SK-N-SH (cell line): ENCODE data around the gene ULK1. TPM values are rescaled to one million over a fixed set of nuclear protein-coding genes. Genes with fewer than 3 reads are reported as not detected.

Experiments
- CTCF ChIA-PET: fragments of 300-600, 350-600 bp; formaldehyde crosslinking; extraction: SDS; loops from one replicate; lab custom pipeline; 2021; lab: Yijun Ruan, JAX
- POLR2A ChIA-PET: fragments of 350-600 bp; sonication (Branson Sonifier 250); formaldehyde crosslinking; extraction: SDS; loops from one replicate; lab custom pipeline; 2020; ENCODE audit warnings: antibody characterized with exemption, inconsistent platforms; lab: Yijun Ruan, JAX
- DNase-seq: peaks from one replicate; pipeline ENCODE4 v3.0.0; 2012
- H2AFZ ChIP-seq: fragments of 200-600 bp; sonication (generic); 2 replicates; pipeline ENCODE4 v1.8.1; 2016; ENCODE audit warnings: antibody characterized with exemption, mild to moderate bottlenecking, low read depth
- H3F3A ChIP-seq: fragments of 200-600 bp; sonication (generic); replicated peaks from 2 replicates; pipeline ENCODE3; 2016; ENCODE audit warnings: antibody characterized with exemption, mild to moderate bottlenecking; ENCODE audit not compliant: insufficient read depth
- H3K27ac ChIP-seq, 2 experiments: fragments of 200-500 bp in 1 of 2; fragments of 200-600 bp in 1 of 2; sonication (Bioruptor generic) in 1 of 2; sonication (generic), shearing (Covaris generic) in 1 of 2; 2 replicates each; pipeline versions ENCODE4 v1.5.1 to v1.6.1; 2014 to 2016; ENCODE audit warnings: low read depth in 2 of 2, inconsistent platforms in 1 of 2, low read length in 1 of 2, mild to moderate bottlenecking in 1 of 2, mixed read lengths in 1 of 2
- H3K27me3 ChIP-seq: fragments of 200-600 bp; sonication (generic), shearing (Covaris generic); 2 replicates; pipeline ENCODE4 v1.6.1; 2016; ENCODE audit warnings: mixed run types; ENCODE audit not compliant: insufficient read depth
- H3K36me3 ChIP-seq, 2 experiments: fragments of 200-500 bp in 1 of 2; fragments of 200-600 bp in 1 of 2; sonication (Bioruptor generic) in 1 of 2; sonication (generic) in 1 of 2; replicated peaks in 1 of 2; 2 replicates each; pipeline versions ENCODE3 to v1.5.1; 2014 to 2016; ENCODE audit warnings: low read length in 1 of 2, mild to moderate bottlenecking in 1 of 2; ENCODE audit not compliant: insufficient read depth in 2 of 2, control insufficient read depth in 1 of 2
- H3K4me1 ChIP-seq, 2 experiments: fragments of 200-500 bp in 1 of 2; fragments of 200-600 bp in 1 of 2; sonication (Bioruptor generic) in 1 of 2; sonication (generic), shearing (Covaris generic) in 1 of 2; 2 replicates each; pipeline versions ENCODE4 v1.5.1 to v1.6.1; 2014 to 2016; ENCODE audit warnings: low read depth in 1 of 2, low read length in 1 of 2, mixed run types in 1 of 2; ENCODE audit not compliant: insufficient read depth in 2 of 2, control insufficient read depth in 1 of 2
- H3K4me2 ChIP-seq: fragments of 200-600 bp; sonication (generic), shearing (Covaris generic); 2 replicates; pipeline ENCODE4 v1.6.1; 2017; ENCODE audit warnings: mixed run types
- H3K4me3 ChIP-seq, 2 experiments: fragments of 200-500 bp in 1 of 2; fragments of 200-600 bp in 1 of 2; sonication (Bioruptor generic) in 1 of 2; sonication (generic), shearing (Covaris generic) in 1 of 2; 2 replicates each; pipeline versions ENCODE4 v1.5.1 to v1.8.1; 2014 to 2016; ENCODE audit warnings: low read depth in 2 of 2, inconsistent platforms in 1 of 2, low read length in 1 of 2, mild to moderate bottlenecking in 1 of 2, mixed read lengths in 1 of 2, moderate library complexity in 1 of 2
- H3K79me2 ChIP-seq: fragments of 200-600 bp; sonication (generic); 2 replicates; pipeline ENCODE4 v1.8.1; 2017; ENCODE audit warnings: mild to moderate bottlenecking; ENCODE audit not compliant: insufficient read depth
- H3K9ac ChIP-seq: fragments of 200-600 bp; sonication (generic); 2 replicates; pipeline ENCODE4 v1.6.1; 2017; ENCODE audit warnings: mixed run types
- H3K9me2 ChIP-seq: fragments of 200-600 bp; sonication (generic); 2 replicates; pipeline ENCODE4 v1.6.1; 2017; ENCODE audit warnings: mixed run types
- H3K9me3 ChIP-seq: fragments of 200-600 bp; sonication (generic); 2 replicates; pipeline ENCODE4 v1.6.1; 2017; ENCODE audit warnings: mixed run types, mild to moderate bottlenecking, moderate library complexity
- H4K20me1 ChIP-seq: fragments of 200-600 bp; sonication (generic); 2 replicates; pipeline ENCODE4 v1.6.1; 2017; ENCODE audit warnings: mild to moderate bottlenecking, mixed run types; ENCODE audit not compliant: insufficient read depth
- CHD2 ChIP-seq: fragments of 150-350 bp; IDR thresholded peaks from 2 replicates; pipeline ENCODE4 v1.6.1; 2018; ENCODE audit warnings: low read length; ENCODE audit not compliant: partially characterized antibody
- CTCF ChIP-seq: fragments of 200-600 bp; sonication (generic); IDR thresholded peaks from 2 replicates; pipeline ENCODE4 v1.6.1; 2017; ENCODE audit warnings: antibody characterized with exemption, mild to moderate bottlenecking, moderate library complexity
- EP300 ChIP-seq, 2 experiments: IDR thresholded peaks; 2 replicates each; pipeline versions ENCODE4 v1.4.0 to v1.6.1; 2012; ENCODE audit warnings: borderline replicate concordance in 1 of 2, low read depth in 1 of 2, low read length in 1 of 2
- EZH2phosphoT487 ChIP-seq: fragments of 200-600 bp; sonication (generic); IDR thresholded peaks from 2 replicates; pipeline ENCODE4 v1.6.1; 2017; ENCODE audit warnings: low read depth, mixed run types, mild to moderate bottlenecking, antibody characterized with exemption, moderate library complexity, borderline replicate concordance
- FOSL2 ChIP-seq: IDR thresholded peaks from 2 replicates; pipeline ENCODE4 v1.4.0; 2012; ENCODE audit warnings: low read depth, mild to moderate bottlenecking, moderate library complexity, borderline replicate concordance
- FOXJ3 ChIP-seq: sonication (generic); formaldehyde crosslinking; IDR thresholded peaks from 2 replicates; pipeline ENCODE4 v1.5.1; 2020; ENCODE audit warnings: mild to moderate bottlenecking, missing genetic modification reagents
- JUND ChIP-seq: IDR thresholded peaks from 2 replicates; pipeline ENCODE4 v1.4.0; 2012
- MAX ChIP-seq: IDR thresholded peaks from 2 replicates; pipeline ENCODE4 v1.4.0; 2012; ENCODE audit warnings: low read depth
- MEF2A ChIP-seq: IDR thresholded peaks from 2 replicates; pipeline ENCODE4 v1.4.0; 2012; ENCODE audit warnings: low read depth, borderline replicate concordance
- MXI1 ChIP-seq: IDR thresholded peaks from 2 replicates; pipeline ENCODE4 v1.6.1; 2012; ENCODE audit warnings: mild to moderate bottlenecking, low read depth, low read length, improper control_type of control experiment
- NFIC ChIP-seq: IDR thresholded peaks from 2 replicates; pipeline ENCODE4 v1.4.0; 2012; ENCODE audit warnings: borderline replicate concordance
- NRF1 ChIP-seq: IDR thresholded peaks from 2 replicates; pipeline ENCODE4 v1.6.1; 2012; ENCODE audit warnings: low read depth, mild to moderate bottlenecking, low read length
- POLR2AphosphoS5 ChIP-seq: IDR thresholded peaks from 2 replicates; pipeline ENCODE4 v1.6.1; 2012; ENCODE audit warnings: low read depth, low read length
- RCOR1 ChIP-seq: fragments of 150-350 bp; IDR thresholded peaks from 2 replicates; pipeline ENCODE4 v1.6.1; 2017; ENCODE audit warnings: antibody characterized with exemption, low read length
- RFX5 ChIP-seq: IDR thresholded peaks from 2 replicates; pipeline ENCODE4 v1.6.1; 2012; ENCODE audit warnings: mild to moderate bottlenecking, improper control_type of control experiment, low read length
- SIN3A ChIP-seq: IDR thresholded peaks from 2 replicates; pipeline ENCODE4 v1.6.1; 2012; ENCODE audit warnings: low read depth, mild to moderate bottlenecking, low read length, moderate library complexity, borderline replicate concordance
- TCF12 ChIP-seq: IDR thresholded peaks from 2 replicates; pipeline ENCODE4 v1.4.0; 2012
- USF1 ChIP-seq: IDR thresholded peaks from 2 replicates; pipeline ENCODE4 v1.4.0; 2012; ENCODE audit warnings: low read depth, borderline replicate concordance
- USF2 ChIP-seq: fragments of 150-350 bp; IDR thresholded peaks from 2 replicates; pipeline ENCODE4 v1.6.1; 2017; ENCODE audit warnings: antibody characterized with exemption, low read length, low read depth, borderline replicate concordance
- WGBS: methylation state at CpG from one replicate; pipeline ENCODE4 v1.1.6; 2017; ENCODE audit warnings: low lambda C conversion rate; 5-methylcytosine and 5-hydroxymethylcytosine counted together
- polyA plus RNA-seq, 3 experiments: library from polyadenylated mRNA; depleted of rRNA; stranded (reverse); fragments of >200 nt; gene quantifications; 2 replicates each; pipeline ENCODE4 v1.2.3, GENCODE V29; 2012

ULK1 gene
- polyA plus RNA-seq, 1 of the 3 experiments (the other 2 are of a cell fraction), result 10.7 TPM

GRCh38 chr12:131942671-131943070 lies 48.2 kb downstream of the ULK1 start (continued):
- TF ChIP-seq USF2, result no peak
- no peak for TF ChIP-seq RCOR1

- H3K4me1 ChIP-seq, result no peaks in the 10 kb centered on the region
- no peak overlapping the region for H3K4me2 ChIP-seq
- no peaks in the 10 kb centered on the region for H3K9me2 ChIP-seq
- H3K4me3 ChIP-seq, result no peak overlapping the region
- CTCF ChIA-PET, result interaction anchor here (0.6 to 1.0 kb wide), 2 partner anchors 113 to 187 kb away, joined by 3 read pairs; no protein-coding TSS in a partner anchor
- H3K79me2 ChIP-seq, result no peaks in the 10 kb centered on the region
- TF ChIP-seq NFIC (no peak), FOSL2 (no peak), USF1 (no peak), CTCF (no peak), RCOR1 (no peak), MAX (no peak)
- DNase-seq, result no peak
- H3K27me3 ChIP-seq, result no peaks in the 10 kb centered on the region
- no peak overlapping the region for H3K9ac ChIP-seq
- peaks cover 10% of the 10 kb centered on the region for H3F3A ChIP-seq
- H4K20me1 ChIP-seq, result no peaks in the 10 kb centered on the region
- over 99% methylated on average over 8 of the region's 8 CpGs for WGBS
- H3K27ac ChIP-seq, result no peak overlapping the region
- H2AFZ ChIP-seq, result no peak overlapping the region
- no peaks in the 10 kb centered on the region for H3K9me3 ChIP-seq
- POLR2A ChIA-PET, result no interaction called here
- H3K36me3 ChIP-seq, result peaks cover 0 to 24% of the 10 kb centered on the region in 2 experiments
Observed at GRCh38 chr12:131943389-131943788, 49.0 kb downstream of the ULK1 start.

GRCh38 chr12:131943876-131944275 lies 49.5 kb downstream of the ULK1 start:
- Histone ChIP-seq H3K4me2 (no peak overlapping the region), H3K9me2 (no peaks in the 10 kb centered on the region), H3K4me3 (no peak overlapping the region), H3K9me3 (no peaks in the 10 kb centered on the region), H3F3A (peaks cover 14% of the 10 kb centered on the region), H3K9ac (no peak overlapping the region), H2AFZ (no peak overlapping the region), H3K27me3 (no peaks in the 10 kb centered on the region), H3K4me1 (no peaks in the 10 kb centered on the region), H3K27ac (no peak overlapping the region), H3K36me3 (peaks cover 0 to 24% of the 10 kb centered on the region in 2 experiments), H4K20me1 (no peaks in the 10 kb centered on the region), H3K79me2 (no peaks in the 10 kb centered on the region)
- ChIA-PET CTCF (interaction anchor here (0.6 to 1.0 kb wide), 2 partner anchors 113 to 187 kb away, joined by 3 read pairs; no protein-coding TSS in a partner anchor), POLR2A (no interaction called here)
- no peak for DNase-seq
- TF ChIP-seq USF2 (no peak), CHD2 (no peak), EZH2phosphoT487 (no peak), MXI1 (no peak), EP300 (IDR thresholded peaks at IDR 0.05; ENCODE audit: borderline replicate concordance in 1 of 2, low read depth in 1 of 2, low read length in 1 of 2) (no peak), POLR2AphosphoS5 (no peak), SIN3A (no peak), MEF2A (no peak), JUND (no peak), RFX5 (no peak), NRF1 (no peak), USF1 (no peak), TCF12 (no peak), FOXJ3 (CRISPR knock-in tag) (no peak), NFIC (no peak)
- 94% methylated on average over 10 of the region's 10 CpGs for WGBS
